H1 (cell line): Measurements from ENCODE around the gene ARL3.

ENCODE experiments used
- POLR2A ChIP-seq, 2 experiments: IDR thresholded peaks; 1 replicate in 1 of 2; 2 replicates in 1 of 2; pipeline ENCODE4 v1.6.1; 2011; ENCODE audit warnings: low read depth in 2 of 2, low read length in 2 of 2, mild to moderate bottlenecking in 2 of 2; ENCODE audit errors: control extremely low read depth in 1 of 2
- POLR2AphosphoS5 ChIP-seq: IDR thresholded peaks from 2 replicates; pipeline ENCODE4 v1.6.1; 2011; ENCODE audit warnings: low read depth, low read length
- RFX5 ChIP-seq: IDR thresholded peaks from 2 replicates; pipeline ENCODE4 v1.6.1; 2011; ENCODE audit warnings: low read depth, low read length, improper control_type of control experiment, borderline replicate concordance

- TF ChIP-seq POLR2A (IDR thresholded peaks at IDR 0.05; ENCODE audit: control extremely low read depth in 1 of 2, low read depth in 2 of 2, low read length in 2 of 2) (no peak), RFX5 (no peak), POLR2AphosphoS5 (no peak)
These were observed 80.9 kb downstream of the ARL3 start for GRCh38 chr10:102633287-102633686.
